Psoas muscle (tissue), 8 donors: ENCODE measurements around the gene IKBKE. TPM values are rescaled to one million over a fixed set of nuclear protein-coding genes. Genes with fewer than 3 reads are reported as not detected.

Source experiments
- ATAC-seq, 4 donors: fragments of 200-7000 bp; cut with Tn5 transposase; one replicate each; pipeline ENCODE4 v1.9.1; 2020; ENCODE audit warnings: moderate library complexity in 3 of 4, mild to moderate bottlenecking in 2 of 4
- DNase-seq, 2 donors: peaks; one replicate each; pipeline ENCODE4 v3.0.0-alpha.2; 2020
- H3K27ac ChIP-seq: fragments of 200-600 bp; one replicate; pipeline ENCODE4 v1.8.0; 2022
- H3K27me3 ChIP-seq, 3 donors: fragments of 200-600 bp in 1 of 3; one replicate each; pipeline versions ENCODE4 v1.6.1 to v1.8.0; 2013 to 2022; ENCODE audit warnings: low read length in 2 of 3, mild to moderate bottlenecking in 2 of 3, moderate library complexity in 1 of 3; ENCODE audit not compliant: insufficient read depth in 3 of 3
- H3K36me3 ChIP-seq, 2 donors: fragments of 200-600 bp in 1 of 2; one replicate each; pipeline versions ENCODE4 v1.6.1 to v1.8.0; 2013 to 2022; ENCODE audit warnings: low read depth in 1 of 2, mild to moderate bottlenecking in 1 of 2, moderate library complexity in 1 of 2; ENCODE audit not compliant: insufficient read depth in 1 of 2
- H3K4me1 ChIP-seq: fragments of 200-600 bp; one replicate; pipeline ENCODE4 v1.8.0; 2022
- H3K4me3 ChIP-seq: fragments of 200-600 bp; one replicate; pipeline ENCODE4 v1.8.0; 2022; ENCODE audit warnings: mild to moderate bottlenecking
- H3K9me3 ChIP-seq: fragments of 200-600 bp; one replicate; pipeline ENCODE4 v1.8.0; 2022
- CTCF ChIP-seq: fragments of 200-600 bp; IDR thresholded peaks from one replicate; pipeline ENCODE4 v1.8.0; 2022; ENCODE audit warnings: antibody characterized with exemption
- WGBS, 3 donors: extraction: QIAGEN DNeasy Blood & Tissue Kit; methylation state at CpG; one replicate each; pipeline versions ENCODE4 v1.1.6 to v1.1.7; 2013; 5-methylcytosine and 5-hydroxymethylcytosine counted together
- intact Hi-C, 2 donors: fragments of 100-400 bp; cut with DNase I; formaldehyde crosslinking; loops; one replicate each; pipeline versions ENCODE4 v1.11.0 to v1.14.2; 2022
- polyA plus RNA-seq, 3 donors: library from polyadenylated mRNA; stranded (reverse); fragments of 200-250 nt; gene quantifications; one replicate each; pipeline ENCODE4 v1.2.3, GENCODE V29; 2013
- total RNA-seq, 4 donors: library from RNA; stranded (reverse); fragmentation: NEBNext Ultra II Directional in 2 of 4; extraction: Animal tissue kit (Norgen Biotek cat#: 25700) in 2 of 4; gene quantifications; one replicate each; pipeline versions ENCODE4 v1.2.1 to v1.2.4, GENCODE V29; 2021 to 2023
- donor health status: healthy with polysubstance abuse.
- donor health status: DM: no; HTN: no; CAD: no; lungs with moderate emphysema.
- donor health status: Bipolar disorder and iron deficiency.
- donor health status: healthy.
- donor health status: DM: yes; HTN: yes; CAD: no.
- donor health status: DM: no; HTN: no; CAD: no.
- donor health status: DM: no; HTN: no; CAD: no.
- donor health status: DM: yes; HTN: yes; CAD: no.

The IKBKE gene
- total and polyA plus RNA-seq, 7 donors = 0.14 to 0.89 (median 0.44) TPM

DNA sequence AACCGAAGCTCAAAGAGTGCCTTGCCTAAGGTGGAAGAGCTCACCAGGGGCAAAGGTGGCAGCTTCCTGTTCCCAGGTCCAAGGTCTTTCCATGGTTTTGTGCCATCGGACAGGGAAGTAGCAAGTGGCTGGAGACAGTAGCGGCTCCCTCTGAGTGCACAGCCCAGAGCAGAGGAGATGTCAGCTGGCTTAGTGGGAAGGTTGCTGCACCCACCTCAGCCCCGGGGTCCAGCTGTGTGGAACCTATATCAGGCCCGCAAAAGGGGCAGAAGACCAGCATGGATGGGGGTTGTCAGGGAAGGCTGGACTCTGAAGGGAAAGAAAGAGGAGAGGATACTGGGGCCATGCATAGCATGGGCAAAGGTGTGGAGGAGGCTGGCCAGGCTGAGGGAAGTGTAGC is 6.8 kb downstream of the IKBKE start:
- no peak overlapping the region for H3K4me3 ChIP-seq
- H3K36me3 ChIP-seq = no peaks in the 10 kb centered on the region
- ATAC-seq = no peak
- no peak overlapping the region for H3K27ac ChIP-seq
- WGBS, 3 donors = 85 to 89% (median 87%) methylated on average over 5 of the region's 5 CpGs
- no peaks in the 10 kb centered on the region for H3K4me1 ChIP-seq
- H3K9me3 ChIP-seq = no peaks in the 10 kb centered on the region
- DNase-seq = peak in 1 of 2 donors; percentile 3
- intact Hi-C loops = loop anchor here in 1 of 2 donors (10.0 kb wide), 1 partner anchor 438 kb away; no protein-coding TSS in a partner anchor
- TF ChIP-seq CTCF = no peak
- no peaks in the 10 kb centered on the region for H3K27me3 ChIP-seq

DNA sequence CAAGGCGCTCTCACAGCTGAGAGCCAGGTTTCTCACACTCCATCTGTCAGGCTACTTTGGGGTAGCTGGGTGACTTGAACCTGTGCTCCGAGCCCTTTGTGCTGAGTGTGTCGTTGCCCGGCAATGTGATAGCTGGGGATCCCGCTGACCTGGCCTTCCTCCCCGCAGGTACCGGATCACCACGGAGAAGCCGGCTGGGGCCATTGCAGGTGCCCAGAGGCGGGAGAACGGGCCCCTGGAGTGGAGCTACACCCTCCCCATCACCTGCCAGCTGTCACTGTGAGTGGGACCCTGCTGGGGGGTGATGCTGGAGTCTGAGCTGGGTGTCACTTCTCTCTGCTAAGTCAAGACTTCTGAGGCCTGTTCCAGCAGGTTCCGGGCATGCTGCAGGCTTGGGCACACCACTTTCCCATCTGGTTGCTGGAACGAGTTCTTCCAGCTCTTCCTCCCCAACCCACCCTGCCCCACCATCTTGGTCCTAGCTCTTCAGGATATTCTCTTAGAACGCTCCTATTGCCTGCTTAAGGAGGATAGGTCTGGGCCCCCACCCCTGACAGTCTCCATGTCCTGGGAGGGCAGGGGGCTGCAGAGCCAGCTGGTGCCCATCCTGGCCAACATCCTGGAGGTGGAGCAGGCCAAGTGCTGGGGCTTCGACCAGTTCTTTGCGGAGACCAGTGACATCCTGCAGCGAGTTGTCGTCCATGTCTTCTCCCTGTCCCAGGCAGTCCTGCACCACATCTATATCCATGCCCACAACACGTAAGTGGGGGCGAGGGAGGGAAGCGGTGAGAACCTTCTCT is 7.5 kb downstream of the IKBKE start:
- Histone ChIP-seq H3K27ac (no peak overlapping the region), H3K36me3 (no peaks in the 10 kb centered on the region), H3K4me1 (no peaks in the 10 kb centered on the region), H3K9me3 (no peaks in the 10 kb centered on the region), H3K27me3 (no peaks in the 10 kb centered on the region), H3K4me3 (no peak overlapping the region)
- WGBS, 3 donors = 86 to 92% (median 91%) methylated on average over 20 to 21 of the region's 21 CpGs
- TF ChIP-seq CTCF = no peak
- DNase-seq (peak in 1 of 2 donors; percentile 24), ATAC-seq (no peak)
- intact Hi-C loops = loop anchor here in 1 of 2 donors (10.0 kb wide), 1 partner anchor 437 kb away; no protein-coding TSS in a partner anchor

- no peak for DNase-seq
- no peaks in the 10 kb centered on the region for H3K36me3 ChIP-seq
- H3K27ac ChIP-seq = no peak overlapping the region
- no peak for ATAC-seq
- H3K27me3 ChIP-seq = no peaks in the 10 kb centered on the region
- H3K9me3 ChIP-seq = no peaks in the 10 kb centered on the region
- no peak overlapping the region for H3K4me3 ChIP-seq
- intact Hi-C loops = loop anchor here in 1 of 2 donors (10.0 kb wide), 1 partner anchor 436 kb away; no protein-coding TSS in a partner anchor
- no peaks in the 10 kb centered on the region for H3K4me1 ChIP-seq
- TF ChIP-seq CTCF = no peak
- 90 to 92% (median 90%) methylated on average over 11 of the region's 11 CpGs for WGBS, 3 donors
Measured at GRCh38 chr1:206478746-206479145, 8.5 kb downstream of the IKBKE start.

- intact Hi-C loops = loop anchor here in 1 of 2 donors (10.0 kb wide), 1 partner anchor 435 kb away; no protein-coding TSS in a partner anchor
- ATAC-seq = peak; percentile 62 to 84 (median 77)
- TF ChIP-seq CTCF = peak; percentile 76
- DNase-seq = peak; percentile 60 to 77
- Histone ChIP-seq H3K4me3 (no peak overlapping the region), H3K36me3 (no peaks in the 10 kb centered on the region), H3K27ac (no peak overlapping the region), H3K4me1 (no peaks in the 10 kb centered on the region), H3K9me3 (no peaks in the 10 kb centered on the region), H3K27me3 (no peaks in the 10 kb centered on the region)
- 69 to 79% (median 73%) methylated on average over 14 of the region's 14 CpGs for WGBS, 3 donors
Measured at GRCh38 chr1:206479183-206480125, 9.2 kb downstream of the IKBKE start.
